RWPE2 (cell line): Measurements from ENCODE around the gene SLC43A2.

ENCODE experiments used
- ATAC-seq: fragments of 200-7000 bp; cut with Tn5 transposase; 3 replicates; pipeline ENCODE4 v1.9.1; 2021; ENCODE audit warnings: low read depth
- DNase-seq: peaks from one replicate; pipeline ENCODE4 v3.0.0-alpha.2; 2020; ENCODE audit warnings: low spot score
- H3K27ac ChIP-seq: fragments of 450-650 bp; 2 replicates; pipeline ENCODE4 v1.5.1; 2017; ENCODE audit warnings: mild to moderate bottlenecking; ENCODE audit not compliant: poor library complexity, severe bottlenecking
- H3K27me3 ChIP-seq: fragments of 250-450 bp; sonication (Bioruptor Pico); 2 replicates; pipeline ENCODE4 v1.5.1; 2021; ENCODE audit warnings: mild to moderate bottlenecking, moderate library complexity; ENCODE audit not compliant: insufficient read depth, poor library complexity, severe bottlenecking
- H3K36me3 ChIP-seq: fragments of 250-450 bp; sonication (Bioruptor Pico); 2 replicates; pipeline ENCODE4 v1.5.1; 2020; ENCODE audit warnings: low read depth, mild to moderate bottlenecking, moderate library complexity
- H3K4me1 ChIP-seq: fragments of 250-450 bp; sonication (Bioruptor Pico); 2 replicates; pipeline ENCODE4 v1.5.1; 2021; ENCODE audit warnings: mild to moderate bottlenecking, moderate library complexity; ENCODE audit not compliant: insufficient read depth, poor library complexity, severe bottlenecking
- H3K4me3 ChIP-seq: fragments of 250-450 bp; sonication (Bioruptor Pico); 2 replicates; pipeline ENCODE4 v1.5.1; 2021; ENCODE audit warnings: mild to moderate bottlenecking, moderate library complexity; ENCODE audit not compliant: severe bottlenecking
- H3K9me3 ChIP-seq: fragments of 250-450 bp; sonication (Bioruptor Pico); 2 replicates; pipeline ENCODE4 v1.5.1; 2021; ENCODE audit warnings: mild to moderate bottlenecking, moderate library complexity; ENCODE audit not compliant: severe bottlenecking
- TF ChIP-seq, protein P1 (sequence below): fragments of 450-650 bp; IDR thresholded peaks from one replicate; pipeline ENCODE4 v1.5.1; 2017; ENCODE audit warnings: mild to moderate bottlenecking, moderate library complexity; ENCODE audit not compliant: poor library complexity, severe bottlenecking

The SLC43A2 gene

DNA sequence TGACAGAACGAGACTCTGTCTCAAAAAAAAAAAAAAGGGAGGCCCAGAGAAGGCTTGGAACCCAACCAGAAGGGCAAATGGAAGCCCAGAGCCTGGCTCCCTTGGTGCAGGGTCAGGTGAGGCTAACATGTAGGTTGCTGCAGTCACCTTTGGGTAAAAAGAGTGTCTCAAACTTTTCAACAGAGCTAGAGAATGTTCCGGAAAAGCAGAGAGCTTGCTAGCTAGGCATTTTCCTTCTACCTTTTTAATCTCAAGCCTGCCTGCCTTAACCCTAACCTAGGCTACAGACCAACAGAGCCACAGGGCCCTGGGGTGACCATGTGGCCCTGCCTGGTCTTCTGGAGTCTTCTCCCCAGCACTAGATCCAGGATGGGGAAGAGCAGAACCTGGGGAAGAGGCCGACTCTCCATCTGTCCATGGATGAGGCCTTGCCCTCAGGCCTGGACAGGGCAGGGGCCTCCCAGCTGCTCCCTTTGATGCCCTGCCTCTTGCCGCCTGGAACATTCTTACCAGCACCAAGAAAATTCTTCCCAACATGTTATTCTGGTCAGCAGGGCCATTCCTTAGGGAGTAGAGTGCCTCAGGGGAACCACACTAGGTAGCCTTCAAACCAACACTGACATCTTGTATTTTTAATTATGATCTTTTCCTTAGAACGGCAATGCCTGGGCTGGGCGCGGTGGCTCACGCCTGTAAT, 30.1 kb downstream of the SLC43A2 start:
- no peak overlapping the region for H3K27ac ChIP-seq
- ATAC-seq, result no peak
- TF ChIP-seq, protein P1, sequence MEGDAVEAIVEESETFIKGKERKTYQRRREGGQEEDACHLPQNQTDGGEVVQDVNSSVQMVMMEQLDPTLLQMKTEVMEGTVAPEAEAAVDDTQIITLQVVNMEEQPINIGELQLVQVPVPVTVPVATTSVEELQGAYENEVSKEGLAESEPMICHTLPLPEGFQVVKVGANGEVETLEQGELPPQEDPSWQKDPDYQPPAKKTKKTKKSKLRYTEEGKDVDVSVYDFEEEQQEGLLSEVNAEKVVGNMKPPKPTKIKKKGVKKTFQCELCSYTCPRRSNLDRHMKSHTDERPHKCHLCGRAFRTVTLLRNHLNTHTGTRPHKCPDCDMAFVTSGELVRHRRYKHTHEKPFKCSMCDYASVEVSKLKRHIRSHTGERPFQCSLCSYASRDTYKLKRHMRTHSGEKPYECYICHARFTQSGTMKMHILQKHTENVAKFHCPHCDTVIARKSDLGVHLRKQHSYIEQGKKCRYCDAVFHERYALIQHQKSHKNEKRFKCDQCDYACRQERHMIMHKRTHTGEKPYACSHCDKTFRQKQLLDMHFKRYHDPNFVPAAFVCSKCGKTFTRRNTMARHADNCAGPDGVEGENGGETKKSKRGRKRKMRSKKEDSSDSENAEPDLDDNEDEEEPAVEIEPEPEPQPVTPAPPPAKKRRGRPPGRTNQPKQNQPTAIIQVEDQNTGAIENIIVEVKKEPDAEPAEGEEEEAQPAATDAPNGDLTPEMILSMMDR, result no peak

DNA sequence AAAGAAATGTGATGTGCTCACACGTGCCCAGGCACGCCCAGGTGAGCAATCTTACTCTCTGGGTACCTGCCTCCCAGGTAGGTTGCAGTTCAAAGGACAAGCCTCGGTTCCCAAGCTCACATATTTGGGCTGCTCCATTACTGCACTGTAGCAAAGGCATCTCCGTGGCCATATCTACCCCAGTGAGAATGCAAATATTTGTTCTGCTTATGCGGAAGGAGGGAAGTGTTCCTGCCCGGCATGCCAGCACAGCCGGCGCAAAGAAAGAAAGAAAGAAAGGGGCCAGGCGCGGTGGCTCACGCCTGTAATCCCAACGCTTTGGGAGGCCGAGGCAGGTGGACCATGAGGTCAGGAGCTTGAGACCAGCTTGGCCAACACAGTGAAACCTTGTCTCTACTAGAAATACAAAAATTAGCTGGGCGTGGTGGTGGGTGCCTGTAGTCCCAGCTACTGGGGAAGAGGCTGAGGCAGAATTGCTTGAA, 30.7 kb downstream of the SLC43A2 start:
- ATAC-seq, result no peak
- TF ChIP-seq, protein P1, result no peak
- no peaks in the 10 kb centered on the region for H3K9me3 ChIP-seq
- DNase-seq, result no peak
- H3K4me3 ChIP-seq, result no peak overlapping the region
- peaks cover 4% of the 10 kb centered on the region for H3K4me1 ChIP-seq
- no peaks in the 10 kb centered on the region for H3K27me3 ChIP-seq
- no peak overlapping the region for H3K27ac ChIP-seq
- no peaks in the 10 kb centered on the region; the same call in 1 of the 2 replicates for H3K36me3 ChIP-seq

More for the DNA sequence above, 30.1 kb downstream of the SLC43A2 start:
- no peaks in the 10 kb centered on the region for H3K9me3 ChIP-seq
- no peak overlapping the region for H3K4me3 ChIP-seq
- H3K36me3 ChIP-seq, result no peaks in the 10 kb centered on the region; the same call in 1 of the 2 replicates
- H3K4me1 ChIP-seq, result peaks cover 4% of the 10 kb centered on the region
- no peak for DNase-seq
- no peaks in the 10 kb centered on the region for H3K27me3 ChIP-seq

GRCh38 chr17:1593630-1593931, 35.1 kb downstream of the SLC43A2 start:
- H3K4me1 ChIP-seq, result peaks cover 16% of the 10 kb centered on the region
- TF ChIP-seq, protein P1, result no peak
- H3K36me3 ChIP-seq, result no peaks in the 10 kb centered on the region
- no peak overlapping the region for H3K4me3 ChIP-seq
- ATAC-seq, result no peak
- no peaks in the 10 kb centered on the region for H3K27me3 ChIP-seq
- H3K27ac ChIP-seq, result no peak overlapping the region
- no peaks in the 10 kb centered on the region for H3K9me3 ChIP-seq
- DNase-seq, result no peak

GRCh38 chr17:1592751-1593629, 35.6 kb downstream of the SLC43A2 start:
- no peak overlapping the region for H3K27ac ChIP-seq
- ATAC-seq (no peak), DNase-seq (no peak)
- H3K36me3 ChIP-seq, result no peaks in the 10 kb centered on the region
- no peaks in the 10 kb centered on the region for H3K9me3 ChIP-seq
- H3K27me3 ChIP-seq, result no peaks in the 10 kb centered on the region
- TF ChIP-seq, protein P1, result no peak
- no peak overlapping the region for H3K4me3 ChIP-seq
- H3K4me1 ChIP-seq, result peaks cover 15% of the 10 kb centered on the region
